Right ventricle myocardium superior (tissue), 1 donor: ENCODE results near the gene TMEM161B. TPM values are rescaled to one million over a fixed set of nuclear protein-coding genes. Genes with fewer than 3 reads are reported as not detected.
"Not testable (repeated sequence)": the region's sequence is repeated elsewhere in the genome, so short reads cannot be mapped to it uniquely, and the experiment has no call there.

Source experiments
- ATAC-seq: fragments of 200-7000 bp; cut with Tn5 transposase; one replicate; pipeline ENCODE4 v1.9.1; 2020; ENCODE audit warnings: mild to moderate bottlenecking; ENCODE audit not compliant: poor library complexity
- DNase-seq: peaks from one replicate; pipeline ENCODE4 v3.0.0-alpha.2; 2020
- intact Hi-C: fragments of 100-400 bp; cut with DNase I; formaldehyde crosslinking; loops from one replicate; pipeline ENCODE4 v1.11.2; 2022
- total RNA-seq: library from RNA; stranded (reverse); fragmentation: NEBNext Ultra II Directional; extraction: Animal tissue kit (Norgen Biotek cat#: 25700); gene quantifications from one replicate; pipeline ENCODE4 v1.2.1, GENCODE V29; 2021
- donor health status: DM: no; HTN: yes; CAD: no; lungs with severe emphysema.

Gene TMEM161B
- total RNA-seq, 1 donor from 2014 or later = 9.4 TPM

GRCh38 chr5:88254320-88254719 is 14.3 kb downstream of the TMEM161B start:
- ATAC-seq = no peak
- DNase-seq = no peak
- intact Hi-C loops = loop anchor here (10.0 kb wide), 1 partner anchor 110 kb away; no protein-coding TSS in a partner anchor

DNA sequence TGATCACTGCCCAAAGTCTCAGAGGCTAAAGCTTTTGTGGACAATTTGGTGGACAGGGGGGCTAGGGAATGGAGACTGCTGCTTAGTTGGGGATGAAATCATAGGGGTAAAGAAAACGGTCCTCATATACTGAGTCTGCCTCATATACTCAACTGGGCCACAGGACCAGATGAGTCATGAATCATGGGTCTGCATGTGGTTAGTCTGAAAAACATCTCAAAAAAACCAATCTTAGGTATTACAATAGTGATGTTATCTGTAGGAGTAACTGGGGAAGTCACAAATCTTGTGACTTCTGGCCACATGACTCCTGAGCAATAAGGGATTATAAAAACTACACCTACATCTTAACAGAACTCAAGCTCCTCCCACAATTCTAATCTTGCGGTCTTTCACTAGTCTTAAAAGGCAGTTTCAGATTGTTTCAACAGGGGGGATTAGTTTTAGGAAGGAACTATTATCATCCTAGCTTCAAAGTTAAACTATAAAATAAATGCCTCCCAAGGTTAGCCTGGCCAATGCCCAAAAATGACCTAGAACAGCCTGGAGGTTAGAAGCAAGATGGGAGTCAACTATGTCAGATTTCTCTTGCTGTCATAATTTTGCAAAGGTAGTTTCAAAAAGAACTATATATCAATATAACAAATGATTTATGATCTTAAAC is 17.5 kb downstream of the TMEM161B start:
- DNase-seq (no peak), ATAC-seq (no peak)
- intact Hi-C loops = loop anchor here (10.0 kb wide), 1 partner anchor 106 kb away; no protein-coding TSS in a partner anchor

DNA sequence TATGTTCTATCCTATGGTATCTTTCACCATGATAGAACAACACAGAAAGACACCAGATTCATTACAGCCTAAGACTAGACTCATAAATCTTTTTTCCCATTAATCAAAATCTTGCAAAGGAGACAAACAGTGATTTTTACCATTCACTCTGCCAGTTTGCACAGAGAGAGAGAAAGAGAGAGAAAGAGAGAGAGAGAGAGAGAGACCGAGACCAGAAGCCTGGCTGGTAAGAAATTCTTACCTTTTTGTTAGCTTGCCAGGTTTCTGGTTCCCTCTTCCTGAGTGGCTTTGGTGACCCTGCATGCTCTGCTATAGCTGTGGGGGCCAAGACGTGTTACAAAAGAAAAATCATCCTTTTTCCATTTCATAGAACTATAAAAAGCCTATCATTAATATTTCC is 18.6 kb downstream of the TMEM161B start:
- ATAC-seq = no peak
- DNase-seq = no peak
- intact Hi-C loops = loop anchor here (10.0 kb wide), 1 partner anchor 105 kb away; no protein-coding TSS in a partner anchor

- intact Hi-C loops = no loop called here
- ATAC-seq (no peak), DNase-seq (no peak)
Observed at GRCh38 chr5:88248743-88249540, 19.7 kb downstream of the TMEM161B start.

- no peak for ATAC-seq
- no peak for DNase-seq
- intact Hi-C loops = no loop called here
Observed at GRCh38 chr5:88248094-88248493, 20.6 kb downstream of the TMEM161B start.

DNA sequence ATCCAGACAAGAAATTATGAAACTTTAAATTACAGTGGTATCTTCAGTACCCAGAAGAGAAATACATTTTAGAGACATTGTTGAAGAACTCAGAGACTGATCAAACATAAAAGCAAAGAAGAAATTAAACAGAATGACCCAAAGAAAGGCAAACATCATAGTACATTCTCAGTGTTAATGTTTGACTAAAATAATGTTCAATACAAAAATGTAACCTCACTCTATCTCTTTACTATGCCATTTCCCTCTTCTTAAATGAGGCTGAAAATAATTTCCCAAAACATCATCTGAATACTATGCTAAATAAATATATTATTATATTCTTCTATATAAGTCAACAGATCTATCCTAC is 22.8 kb downstream of the TMEM161B start:
- ATAC-seq (no peak), DNase-seq (no peak)
- intact Hi-C loops = no loop called here

- DNase-seq (no peak), ATAC-seq (no peak)
- intact Hi-C loops = no loop called here
Observed at GRCh38 chr5:88245241-88245892, 23.3 kb downstream of the TMEM161B start.

- no peak for ATAC-seq
- intact Hi-C loops = no loop called here
- no peak for DNase-seq
Observed at GRCh38 chr5:88244686-88245085, 24.0 kb downstream of the TMEM161B start.

DNA sequence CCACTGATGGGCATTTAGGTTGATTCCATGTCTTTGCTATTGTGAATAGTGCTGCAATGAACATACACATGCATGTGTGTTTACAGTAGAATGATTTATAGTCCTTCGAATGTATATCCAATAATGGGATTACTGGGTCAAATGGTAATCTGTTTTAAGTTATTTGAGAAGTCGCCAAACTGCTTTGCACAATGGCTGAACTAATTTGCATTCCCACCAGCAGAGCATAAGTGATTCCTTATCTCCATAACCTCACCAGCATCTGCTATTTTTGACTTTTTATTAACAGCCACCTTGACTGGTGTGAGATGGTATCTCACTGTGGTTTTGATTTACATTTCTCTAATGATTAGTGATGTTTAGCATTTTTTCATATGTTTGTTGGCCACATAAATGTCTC is 25.2 kb downstream of the TMEM161B start:
- ATAC-seq, DNase-seq, intact Hi-C loops: not testable (repeated sequence)

- DNase-seq (no peak), ATAC-seq (no peak)
- intact Hi-C loops = no loop called here
Observed at GRCh38 chr5:88238732-88239131, 29.9 kb downstream of the TMEM161B start.

- DNase-seq (no peak), ATAC-seq (no peak)
- intact Hi-C loops = no loop called here
Observed at GRCh38 chr5:88236866-88237642, 31.6 kb downstream of the TMEM161B start.

GRCh38 chr5:88235828-88236227 is 32.8 kb downstream of the TMEM161B start:
- no peak for ATAC-seq
- intact Hi-C loops = no loop called here

GRCh38 chr5:88235346-88235745 is 33.3 kb downstream of the TMEM161B start:
- intact Hi-C loops = no loop called here
- no peak for ATAC-seq
- no peak for DNase-seq

More at GRCh38 chr5:88235828-88236227, 32.8 kb downstream of the TMEM161B start:
- no peak for DNase-seq

- no peak for DNase-seq
- intact Hi-C loops = no loop called here
- ATAC-seq = no peak
Observed at GRCh38 chr5:88230546-88231066, 38.0 kb downstream of the TMEM161B start.

GRCh38 chr5:88226881-88227450 is 41.7 kb downstream of the TMEM161B start:
- DNase-seq (no peak), ATAC-seq (no peak)
- intact Hi-C loops = no loop called here

GRCh38 chr5:88214655-88215054 is 54.0 kb downstream of the TMEM161B start:
- intact Hi-C loops = no loop called here
- no peak for DNase-seq
- ATAC-seq = no peak

GRCh38 chr5:88207575-88207974 is 61.1 kb downstream of the TMEM161B start:
- ATAC-seq (no peak), DNase-seq (no peak)
- intact Hi-C loops = no loop called here

GRCh38 chr5:88203981-88204750 is 64.5 kb downstream of the TMEM161B start:
- ATAC-seq (no peak), DNase-seq (no peak)
- intact Hi-C loops = no loop called here
